Neuronal stem cell (in vitro differentiated cells): ENCODE data around the gene NRARP.

ENCODE experiments used
- DNase-seq: peaks from one replicate; pipeline ENCODE4 v3.0.0-alpha.2; 2013; ENCODE audit warnings: low spot score
- H2AFZ ChIP-seq: one replicate; pipeline ENCODE4 v1.6.1; 2013; ENCODE audit warnings: mild to moderate bottlenecking, low read length, inconsistent platforms
- H2AK5ac ChIP-seq: 2 replicates; pipeline ENCODE4 v1.6.1; 2013; ENCODE audit warnings: low read depth, mild to moderate bottlenecking, inconsistent platforms, low read length, moderate library complexity, mixed read lengths
- H2BK120ac ChIP-seq: 2 replicates; pipeline ENCODE4 v1.6.1; 2013; ENCODE audit warnings: low read depth, mild to moderate bottlenecking, inconsistent platforms, low read length, moderate library complexity, mixed read lengths
- H2BK12ac ChIP-seq: one replicate; pipeline ENCODE4 v1.6.1; 2013; ENCODE audit warnings: low read length, inconsistent platforms
- H2BK15ac ChIP-seq: 2 replicates; pipeline ENCODE4 v1.6.1; 2013; ENCODE audit warnings: mild to moderate bottlenecking, low read length, inconsistent platforms, mixed read lengths
- H2BK5ac ChIP-seq: one replicate; pipeline ENCODE4 v1.6.1; 2013; ENCODE audit warnings: inconsistent platforms, mild to moderate bottlenecking, low read length, moderate library complexity
- H3K14ac ChIP-seq: one replicate; pipeline ENCODE4 v1.6.1; 2013; ENCODE audit warnings: low read length, inconsistent platforms
- H3K18ac ChIP-seq: 2 replicates; pipeline ENCODE4 v1.6.1; 2013; ENCODE audit warnings: low read length, inconsistent platforms
- H3K23ac ChIP-seq: 2 replicates; pipeline ENCODE4 v1.6.1; 2013; ENCODE audit warnings: low read depth, mild to moderate bottlenecking, mixed read lengths, low read length, inconsistent platforms; ENCODE audit not compliant: poor library complexity
- H3K27ac ChIP-seq: replicated peaks from 3 replicates; pipeline ENCODE4 v1.5.1; 2013; ENCODE audit warnings: low read length, inconsistent platforms
- H3K27me3 ChIP-seq, 3 experiments: 2 replicates each; pipeline ENCODE4 v1.6.1; 2013; ENCODE audit warnings: low read length in 3 of 3, mild to moderate bottlenecking in 2 of 3, inconsistent platforms in 1 of 3, low read depth in 1 of 3, mixed read lengths in 1 of 3, moderate library complexity in 1 of 3; ENCODE audit not compliant: control insufficient read depth in 3 of 3, insufficient read depth in 3 of 3
- H3K36me3 ChIP-seq, 2 donors: replicated peaks in 1 of 2; 2 replicates each; pipeline ENCODE4 v1.6.1; 2013; ENCODE audit warnings: low read length in 2 of 2; ENCODE audit not compliant: control insufficient read depth in 2 of 2, insufficient read depth in 2 of 2
- H3K4ac ChIP-seq: 2 replicates; pipeline ENCODE4 v1.6.1; 2013; ENCODE audit warnings: inconsistent platforms, mild to moderate bottlenecking, low read length, moderate library complexity
- H3K4me1 ChIP-seq, 2 donors: 1 replicate in 1 of 2; 2 replicates in 1 of 2; pipeline ENCODE4 v1.6.1; 2013; ENCODE audit warnings: low read length in 2 of 2, low read depth in 1 of 2; ENCODE audit not compliant: control insufficient read depth in 2 of 2, insufficient read depth in 1 of 2
- H3K4me2 ChIP-seq: one replicate; pipeline ENCODE4 v1.6.1; 2013; ENCODE audit warnings: mild to moderate bottlenecking, low read length, inconsistent platforms; ENCODE audit not compliant: insufficient read depth, poor library complexity, severe bottlenecking
- H3K4me3 ChIP-seq, 2 donors: 2 replicates each; pipeline ENCODE4 v1.5.1; 2013; ENCODE audit warnings: low read length in 2 of 2, mild to moderate bottlenecking in 2 of 2, inconsistent platforms in 1 of 2, moderate library complexity in 1 of 2
- H3K79me1 ChIP-seq: one replicate; pipeline ENCODE4 v1.6.1; 2013; ENCODE audit warnings: low read depth, mild to moderate bottlenecking, inconsistent platforms, low read length, moderate library complexity
- H3K9ac ChIP-seq: one replicate; pipeline ENCODE4 v1.6.1; 2013; ENCODE audit warnings: mild to moderate bottlenecking, low read depth, low read length, inconsistent platforms; ENCODE audit not compliant: poor library complexity
- H3K9me3 ChIP-seq, 2 donors: replicated peaks in 1 of 2; 2 replicates each; pipeline versions ENCODE3 to v1.6.1; 2013; ENCODE audit warnings: low read length in 2 of 2, mild to moderate bottlenecking in 2 of 2, inconsistent platforms in 1 of 2, low read depth in 1 of 2, mixed read lengths in 1 of 2, moderate library complexity in 1 of 2; ENCODE audit not compliant: control insufficient read depth in 2 of 2, insufficient read depth in 1 of 2
- H4K8ac ChIP-seq: one replicate; pipeline ENCODE4 v1.6.1; 2013; ENCODE audit warnings: low read depth, mild to moderate bottlenecking, inconsistent platforms, low read length, moderate library complexity
- H4K91ac ChIP-seq: one replicate; pipeline ENCODE4 v1.6.1; 2013; ENCODE audit warnings: low read length, low read depth, mild to moderate bottlenecking, inconsistent platforms; ENCODE audit not compliant: poor library complexity
- WGBS, 2 donors: extraction: QIAGEN DNeasy Blood & Tissue Kit; methylation state at CpG; one replicate each; pipeline ENCODE4 v1.1.7; 2013; ENCODE audit warnings: missing lambda C conversion rate in 2 of 2, mixed read lengths in 1 of 2; ENCODE audit not compliant: insufficient read length in 2 of 2, insufficient replicate concordance in 1 of 2; ENCODE audit errors: extremely low coverage in 2 of 2; 5-methylcytosine and 5-hydroxymethylcytosine counted together

Gene NRARP

DNA sequence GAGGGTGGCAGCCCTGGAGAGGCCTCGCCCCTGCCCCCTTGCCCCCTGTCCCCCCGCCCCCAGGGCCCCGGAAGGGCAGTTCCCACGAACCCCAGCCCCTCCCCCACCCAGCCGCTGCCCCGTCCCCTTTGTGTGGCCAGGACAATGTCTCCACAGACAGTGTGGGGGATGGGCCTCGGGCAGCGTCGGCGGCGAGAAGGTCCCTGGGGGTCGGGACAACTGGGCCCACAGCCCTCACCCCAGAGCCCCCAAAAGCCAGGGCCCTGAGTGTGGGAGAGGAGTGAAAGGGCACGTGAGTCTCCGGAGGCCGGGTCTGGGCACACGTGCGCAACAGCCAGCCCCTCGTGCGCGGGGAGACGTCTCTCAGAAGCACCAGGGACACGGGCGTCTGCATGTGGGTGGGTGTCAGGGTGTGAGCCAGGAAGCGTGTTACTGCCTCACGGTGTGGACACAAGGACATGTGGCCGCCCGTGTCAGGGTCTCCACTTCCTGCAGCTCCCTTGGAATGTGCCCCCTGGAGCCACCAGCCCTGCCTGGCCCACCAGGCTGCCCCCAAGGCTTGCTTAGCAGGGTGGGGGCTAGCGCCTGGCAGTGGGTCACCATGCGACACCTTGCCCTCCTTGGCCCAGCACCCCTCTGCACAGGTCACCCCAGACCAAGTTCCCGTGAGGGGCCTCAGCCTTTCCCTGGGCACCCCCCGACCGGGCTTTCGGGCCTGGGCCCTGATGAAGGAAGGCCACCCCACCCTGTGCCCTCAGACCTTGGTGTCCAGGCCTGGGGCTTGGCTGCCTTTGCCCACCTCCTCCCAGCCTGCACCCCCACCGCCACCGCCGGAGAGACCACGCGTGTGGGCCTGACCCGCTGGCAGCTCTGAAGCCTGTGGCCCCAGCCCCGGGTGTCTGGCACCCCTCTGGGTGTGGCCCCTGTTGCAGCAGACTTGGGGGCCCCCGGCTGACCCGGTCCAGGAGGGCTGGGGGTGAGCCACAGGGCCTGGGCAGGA is 12.8 kb upstream of the NRARP start:
- H3K4me1 ChIP-seq: peaks cover 31 to 38% of the 10 kb centered on the region in 2 donors

DNA sequence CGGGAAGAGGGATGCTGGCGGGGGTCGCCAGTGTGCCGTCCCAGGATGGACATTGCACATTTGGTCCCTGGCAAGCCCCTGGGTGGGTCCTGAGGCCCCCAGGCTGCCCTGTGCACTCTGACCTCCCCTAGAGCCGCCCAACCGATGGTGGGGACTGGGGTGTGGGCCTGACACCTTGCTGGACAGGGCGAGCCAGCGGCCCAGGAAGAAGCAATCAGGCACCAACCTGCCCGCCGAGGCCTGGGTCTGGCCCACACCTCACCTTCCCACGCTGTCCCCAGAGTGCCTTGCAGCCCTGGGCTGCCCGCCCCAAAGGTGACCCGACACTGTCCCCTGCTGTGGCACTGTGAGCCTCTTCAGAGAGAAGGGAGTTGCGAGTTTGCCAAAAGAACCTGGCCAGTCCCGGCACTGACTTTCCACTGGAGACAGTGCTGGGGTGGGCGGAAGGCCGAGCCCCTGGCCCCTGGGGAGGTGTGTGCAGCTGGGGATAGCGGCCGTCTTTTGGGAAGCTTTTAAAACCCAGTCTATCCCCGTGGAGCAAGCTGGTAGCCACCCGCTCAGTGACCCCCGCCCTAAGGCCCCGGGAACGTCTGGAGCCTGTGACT is 12.0 kb upstream of the NRARP start:
- WGBS, 2 donors: no CpG with 5 or more reads among the region's 24 CpGs
- H4K91ac ChIP-seq: peak overlapping the region; percentile 68
- H3K18ac ChIP-seq: peak overlapping the region; percentile 96
- no peak overlapping the region for H4K8ac ChIP-seq
- no peak overlapping the region for H3K9ac ChIP-seq
- no peak overlapping the region for H3K27ac ChIP-seq
- H2BK120ac ChIP-seq: peak overlapping the region; percentile 100
- H3K14ac ChIP-seq: peak overlapping the region; percentile 79
- H3K79me1 ChIP-seq: peaks cover 4% of the 10 kb centered on the region
- peak overlapping the region; percentile 100 for H2BK5ac ChIP-seq
- H3K9me3 ChIP-seq: no peaks in the 10 kb centered on the region
- H2BK12ac ChIP-seq: peak overlapping the region; percentile 99
- H2AFZ ChIP-seq: peak overlapping the region; percentile 59
- no peak overlapping the region for H3K23ac ChIP-seq
- H3K4me2 ChIP-seq: no peak overlapping the region
- H3K4me3 ChIP-seq: no peak overlapping the region
- H3K4me1 ChIP-seq: peaks cover 31 to 38% of the 10 kb centered on the region in 2 donors
- DNase-seq: no peak
- peak overlapping the region; percentile 100 for H2AK5ac ChIP-seq
- H3K27me3 ChIP-seq: no peaks in the 10 kb centered on the region
- H3K36me3 ChIP-seq: no peaks in the 10 kb centered on the region
- H2BK15ac ChIP-seq: peak overlapping the region; percentile 97
- H3K4ac ChIP-seq: peak overlapping the region; percentile 54

More for the DNA sequence above, 12.8 kb upstream of the NRARP start:
- Histone ChIP-seq H2BK15ac (peak overlapping the region; percentile 100), H2AK5ac (peak overlapping the region; percentile 100), H3K9me3 (no peaks in the 10 kb centered on the region), H3K27ac (peak overlapping the region; percentile 57), H4K8ac (peak overlapping the region; percentile 100), H3K79me1 (peaks cover 4% of the 10 kb centered on the region), H2BK12ac (peak overlapping the region; percentile 100), H3K4me2 (peak overlapping the region; percentile 25), H3K27me3 (no peaks in the 10 kb centered on the region), H3K18ac (peak overlapping the region; percentile 100), H3K14ac (peak overlapping the region; percentile 99), H3K4me3 (no peak overlapping the region), H3K23ac (peak overlapping the region; percentile 91), H2BK5ac (peak overlapping the region; percentile 100), H2BK120ac (peak overlapping the region; percentile 100), H3K36me3 (no peaks in the 10 kb centered on the region), H3K9ac (peak overlapping the region; percentile 90), H3K4ac (peak overlapping the region; percentile 100), H4K91ac (peak overlapping the region; percentile 100), H2AFZ (peak overlapping the region; percentile 75)
- no peak for DNase-seq
- no CpG with 5 or more reads among the region's 42 CpGs for WGBS, 2 donors

DNA sequence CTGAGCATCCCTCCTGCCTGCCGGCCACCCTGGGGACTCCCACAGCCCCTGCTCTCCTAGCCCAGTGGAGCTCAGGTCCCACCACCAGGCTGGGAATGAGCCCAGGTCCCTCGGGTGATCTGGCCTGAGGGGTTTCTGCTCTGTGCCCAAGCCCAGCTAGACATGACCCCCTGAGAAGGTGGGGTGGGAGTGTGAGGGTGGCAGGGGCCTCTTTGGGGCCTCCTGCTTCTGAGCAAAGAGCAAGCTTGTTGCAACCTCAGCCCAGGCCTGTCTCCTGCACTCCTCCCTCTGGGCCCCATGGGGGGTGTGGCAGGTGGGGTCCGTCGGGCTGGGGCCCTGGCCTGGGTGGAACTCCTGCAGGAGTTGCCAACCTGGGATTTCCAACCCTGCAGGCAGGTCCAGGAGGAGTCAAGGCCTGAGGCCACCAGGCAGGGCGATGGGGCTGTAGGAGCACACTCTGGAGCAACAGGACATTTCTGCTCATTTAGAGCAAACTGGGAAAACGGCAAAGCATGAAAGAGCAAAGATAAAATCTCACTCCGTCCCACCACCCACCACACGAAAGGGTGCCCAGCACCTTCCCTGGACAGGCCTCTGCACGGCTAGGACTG is 11.4 kb upstream of the NRARP start:
- H3K4ac ChIP-seq: peak overlapping the region; percentile 59
- peak overlapping the region; percentile 66 for H3K9ac ChIP-seq
- no peak for DNase-seq
- peaks cover 28 to 35% of the 10 kb centered on the region in 2 donors for H3K4me1 ChIP-seq
- H3K4me3 ChIP-seq: no peak overlapping the region
- no peaks in the 10 kb centered on the region for H3K9me3 ChIP-seq
- H3K4me2 ChIP-seq: no peak overlapping the region
- peak overlapping the region; percentile 79 for H4K91ac ChIP-seq
- peak overlapping the region; percentile 79 for H3K14ac ChIP-seq
- H2BK5ac ChIP-seq: peak overlapping the region; percentile 100
- H2BK15ac ChIP-seq: peak overlapping the region; percentile 97
- no peaks in the 10 kb centered on the region for H3K27me3 ChIP-seq
- no peak overlapping the region for H3K27ac ChIP-seq
- H3K36me3 ChIP-seq: no peaks in the 10 kb centered on the region
- peak overlapping the region; percentile 100 for H2AK5ac ChIP-seq
- H2BK12ac ChIP-seq: peak overlapping the region; percentile 99
- H3K23ac ChIP-seq: peak overlapping the region; percentile 88
- H2BK120ac ChIP-seq: peak overlapping the region; percentile 25
- no peak overlapping the region for H4K8ac ChIP-seq
- no peak overlapping the region for H2AFZ ChIP-seq
- no CpG with 5 or more reads among the region's 9 CpGs for WGBS, 2 donors
- H3K18ac ChIP-seq: peak overlapping the region; percentile 96
- H3K79me1 ChIP-seq: peaks cover 4% of the 10 kb centered on the region
